Activated T-helper 17 cell treated with anti-CD3 and anti-CD28 coated beads, Interleukin-2, amount 50 U/mL, for 72 hours (primary cell): ENCODE measurements around the gene SKI. TPM values are rescaled to one million over a fixed set of nuclear protein-coding genes. Genes with fewer than 3 reads are reported as not detected.

ENCODE experiments used
- ATAC-seq: fragments of 150-1000 bp; cut with Tn5 transposase; replicated peaks from 2 replicates; pipeline ENCODE4 v1.10.0; 2021; ENCODE audit warnings: mild to moderate bottlenecking, moderate library complexity
- H3K27ac Mint-ChIP-seq: one replicate; pipeline ENCODE4 v1.8.0; 2022; ENCODE audit warnings: mixed read lengths
- H3K27me3 Mint-ChIP-seq: one replicate; pipeline ENCODE4 v1.8.0; 2022; ENCODE audit warnings: mixed read lengths
- H3K36me3 Mint-ChIP-seq: one replicate; pipeline ENCODE4 v1.8.0; 2022; ENCODE audit warnings: low read depth, mild to moderate bottlenecking, mixed read lengths
- H3K4me1 Mint-ChIP-seq: one replicate; pipeline ENCODE4 v1.8.0; 2022; ENCODE audit warnings: mixed read lengths
- H3K4me3 Mint-ChIP-seq: one replicate; pipeline ENCODE4 v1.8.0; 2022; ENCODE audit warnings: mild to moderate bottlenecking, mixed read lengths
- H3K9me3 Mint-ChIP-seq: one replicate; pipeline ENCODE4 v1.8.0; 2022; ENCODE audit warnings: mixed read lengths
- total RNA-seq, 2 donors: library from RNA; stranded (reverse); gene quantifications; one replicate each; pipeline ENCODE4 v1.2.3, GENCODE V29; 2022

Gene SKI
- total RNA-seq, 2 donors from 2014 or later: 39.5 to 52.1 TPM

DNA sequence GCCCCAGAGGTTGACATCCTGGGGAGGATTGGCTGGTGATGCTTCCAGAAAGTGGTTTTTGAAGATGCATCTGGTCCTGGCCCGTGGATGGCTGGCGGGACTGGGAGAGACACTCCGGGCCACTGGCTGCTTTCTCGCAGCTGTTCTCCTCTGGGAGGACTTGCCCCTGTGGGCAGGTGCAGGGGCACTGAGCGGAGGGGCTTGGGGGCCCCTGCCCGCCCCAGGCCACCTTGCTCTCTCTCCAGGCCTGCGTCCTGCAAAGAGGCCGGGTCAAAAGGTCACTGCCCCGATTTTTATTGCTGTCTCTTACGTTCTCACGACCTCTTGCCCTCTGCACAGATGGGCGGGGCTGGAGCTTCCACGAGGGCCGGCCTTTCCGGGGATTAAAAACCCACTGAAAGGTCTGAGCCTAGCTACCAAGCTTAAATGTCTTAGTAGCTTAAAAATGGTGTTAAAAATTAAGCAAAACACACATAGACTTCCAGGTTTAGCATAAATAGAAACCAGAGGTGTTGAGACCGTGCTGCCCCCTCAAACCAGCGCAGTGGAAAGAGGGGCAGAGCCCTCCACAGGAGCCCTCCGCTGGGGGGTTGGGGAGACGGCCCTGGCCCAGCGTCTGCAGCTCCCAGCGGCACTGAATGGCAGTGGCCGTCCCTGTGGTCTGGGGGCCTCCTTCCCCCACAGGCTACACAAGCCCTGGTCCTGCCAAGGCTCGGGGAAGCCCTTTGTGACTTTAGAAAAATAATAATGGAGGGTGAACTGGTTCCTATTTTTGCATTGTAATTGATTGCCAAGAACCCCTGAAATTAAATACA lies 43.9 kb downstream of the SKI start:
- H3K4me3 Mint-ChIP-seq: no peak overlapping the region
- H3K36me3 Mint-ChIP-seq: no peaks in the 10 kb centered on the region
- no peaks in the 10 kb centered on the region for H3K9me3 Mint-ChIP-seq
- H3K27me3 Mint-ChIP-seq: no peaks in the 10 kb centered on the region
- H3K27ac Mint-ChIP-seq: peak overlapping the region; percentile 63
- peaks cover 19% of the 10 kb centered on the region for H3K4me1 Mint-ChIP-seq
- ATAC-seq: no peak

DNA sequence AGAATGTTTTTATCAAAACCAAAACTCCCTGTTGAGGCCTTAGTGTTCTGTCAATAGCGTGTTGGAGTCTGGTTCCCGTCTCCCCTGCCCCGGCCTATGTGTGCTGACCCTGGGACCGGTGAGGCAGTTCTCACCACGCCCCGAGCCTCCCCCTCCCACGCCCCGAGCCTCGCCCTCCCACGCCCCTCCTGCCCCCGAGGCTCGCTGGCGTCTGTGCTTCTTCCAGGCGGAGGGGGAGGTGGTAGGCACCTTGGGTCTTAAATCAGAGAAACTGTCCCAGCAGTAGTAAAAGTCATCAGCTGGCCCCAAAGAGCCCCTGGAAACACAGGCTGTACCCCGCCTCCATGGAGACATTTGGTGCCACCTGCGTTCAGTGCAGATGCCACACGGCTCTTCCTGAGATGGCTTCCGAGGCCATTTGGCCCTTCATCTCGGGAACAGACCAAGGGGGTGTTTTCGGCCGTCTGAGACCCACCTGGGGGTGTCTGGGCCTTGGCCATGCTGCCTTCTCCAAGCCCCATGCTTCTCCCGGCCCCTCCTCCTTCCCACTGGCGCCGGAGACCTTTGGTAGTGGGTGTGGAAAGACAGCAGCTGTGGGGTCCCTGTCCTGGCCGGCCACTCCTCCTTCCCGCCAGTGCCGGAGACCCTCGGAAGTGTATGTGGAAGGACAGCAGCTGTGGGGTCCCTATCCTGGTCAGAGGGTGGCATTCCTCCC lies 44.7 kb downstream of the SKI start:
- no peaks in the 10 kb centered on the region for H3K36me3 Mint-ChIP-seq
- no peaks in the 10 kb centered on the region for H3K27me3 Mint-ChIP-seq
- peak overlapping the region; percentile 68 for H3K27ac Mint-ChIP-seq
- peaks cover 24% of the 10 kb centered on the region for H3K4me1 Mint-ChIP-seq
- H3K4me3 Mint-ChIP-seq: no peak overlapping the region
- no peaks in the 10 kb centered on the region for H3K9me3 Mint-ChIP-seq
- no peak for ATAC-seq

DNA sequence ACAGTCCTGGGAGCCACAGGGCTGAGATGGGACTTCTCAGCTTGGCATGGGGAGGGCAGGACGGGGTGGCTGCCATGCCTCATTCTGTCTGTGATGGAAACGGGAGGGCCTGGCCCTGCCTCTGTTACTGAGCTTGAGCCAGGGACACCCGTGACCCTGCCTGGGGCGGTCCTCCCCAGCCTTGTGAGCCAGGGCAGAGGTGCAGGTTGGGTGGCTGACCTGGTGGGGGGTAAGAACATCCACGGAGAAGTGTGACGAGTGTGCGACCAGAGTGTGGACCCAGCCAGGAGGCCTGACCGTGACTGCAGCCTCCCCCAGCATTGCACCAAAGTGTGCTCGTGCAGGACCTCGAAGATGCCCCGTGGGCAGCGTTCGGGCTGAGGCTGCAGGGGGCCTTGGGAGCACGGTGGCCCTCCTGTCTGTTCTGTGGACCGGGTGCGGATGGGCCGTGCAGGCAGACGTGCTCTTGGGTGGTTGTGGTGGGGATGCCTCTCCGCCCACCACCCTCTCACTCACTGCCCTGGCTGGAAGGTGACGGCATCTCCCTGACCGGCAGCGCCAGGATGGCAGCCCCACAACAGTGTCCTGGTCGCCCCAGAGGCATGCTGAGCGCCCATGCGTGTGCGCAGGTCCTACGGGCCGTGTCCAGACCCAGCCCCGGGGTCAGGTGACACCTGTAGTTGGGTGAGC lies 45.4 kb downstream of the SKI start:
- no peaks in the 10 kb centered on the region for H3K9me3 Mint-ChIP-seq
- peak overlapping the region; percentile 68 for H3K27ac Mint-ChIP-seq
- ATAC-seq: no peak

DNA sequence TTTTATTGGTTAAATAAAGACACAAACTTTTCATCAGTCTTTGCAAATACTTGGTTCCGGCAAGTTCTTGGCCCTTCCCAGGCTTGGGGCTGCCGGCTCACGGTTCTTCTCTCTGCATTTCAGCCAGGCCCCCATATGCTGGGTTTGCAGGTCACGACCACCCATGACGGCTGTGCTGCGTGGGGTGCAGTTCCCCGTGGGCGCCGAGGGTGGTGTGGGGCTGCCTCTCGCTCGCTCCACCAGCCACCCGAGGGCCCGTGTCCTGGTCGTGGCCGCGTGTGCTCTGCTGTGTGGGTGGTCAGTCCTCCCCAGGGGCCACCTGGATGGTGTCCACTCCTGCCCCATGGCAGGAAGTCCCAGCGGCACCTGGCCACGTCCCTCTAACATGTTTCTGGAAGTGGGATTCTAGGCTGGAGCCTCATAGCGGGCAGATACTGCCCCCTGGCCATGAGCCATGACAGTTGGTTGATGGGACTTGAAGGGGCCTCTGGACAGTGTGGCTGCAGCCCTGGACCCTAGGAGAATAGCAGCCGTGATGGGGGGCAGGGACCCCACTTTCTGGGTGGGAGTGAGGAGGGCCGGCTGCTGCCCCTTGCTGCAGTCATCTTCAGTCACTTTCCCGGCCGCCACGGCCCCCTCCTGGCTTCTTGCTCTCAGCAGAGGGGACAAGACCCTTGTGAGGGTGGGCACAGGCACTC lies 46.3 kb downstream of the SKI start:
- H3K36me3 Mint-ChIP-seq: no peaks in the 10 kb centered on the region
- H3K4me1 Mint-ChIP-seq: peaks cover 20% of the 10 kb centered on the region
- peak overlapping the region; percentile 48 for H3K4me3 Mint-ChIP-seq
- H3K27me3 Mint-ChIP-seq: no peaks in the 10 kb centered on the region
- no peaks in the 10 kb centered on the region for H3K9me3 Mint-ChIP-seq
- peak overlapping the region; percentile 78 for H3K27ac Mint-ChIP-seq
- ATAC-seq: no peak

More for the DNA sequence above, 45.4 kb downstream of the SKI start:
- Mint-ChIP-seq H3K4me1 (peaks cover 24% of the 10 kb centered on the region), H3K27me3 (no peaks in the 10 kb centered on the region), H3K36me3 (no peaks in the 10 kb centered on the region), H3K4me3 (no peak overlapping the region)

DNA sequence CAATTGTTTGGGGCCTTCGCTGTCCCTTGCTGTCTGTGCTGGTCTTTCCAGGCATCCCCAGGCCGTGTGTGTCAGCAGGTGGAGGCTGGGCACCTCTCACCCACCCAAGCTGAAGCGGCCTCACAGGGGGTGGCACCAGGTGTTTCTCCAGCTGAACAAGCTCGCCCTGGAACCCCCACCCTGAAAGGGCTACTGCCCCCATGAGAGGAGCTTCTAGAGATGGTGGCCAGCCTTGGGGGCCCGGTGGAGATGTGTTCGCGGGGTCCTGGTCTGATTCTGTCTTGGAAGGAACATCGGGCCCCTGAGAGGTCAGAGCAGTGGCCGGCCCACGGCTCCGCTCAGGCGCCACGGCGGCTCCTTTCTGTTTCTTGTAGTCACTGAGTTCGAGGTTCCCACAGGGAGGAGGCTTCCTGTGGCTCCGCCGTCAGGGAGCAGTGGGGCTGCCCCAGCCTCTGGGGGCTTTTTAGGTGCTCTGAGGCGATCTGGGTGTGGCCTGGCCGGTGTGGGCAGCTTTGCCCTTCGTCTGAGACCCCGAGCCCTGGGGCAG lies 46.9 kb downstream of the SKI start:
- no peaks in the 10 kb centered on the region for H3K9me3 Mint-ChIP-seq
- H3K27ac Mint-ChIP-seq: peak overlapping the region; percentile 78
- no peaks in the 10 kb centered on the region for H3K27me3 Mint-ChIP-seq
- peak overlapping the region; percentile 48 for H3K4me3 Mint-ChIP-seq
- H3K36me3 Mint-ChIP-seq: no peaks in the 10 kb centered on the region
- ATAC-seq: peak; percentile 48
- peaks cover 20% of the 10 kb centered on the region for H3K4me1 Mint-ChIP-seq

DNA sequence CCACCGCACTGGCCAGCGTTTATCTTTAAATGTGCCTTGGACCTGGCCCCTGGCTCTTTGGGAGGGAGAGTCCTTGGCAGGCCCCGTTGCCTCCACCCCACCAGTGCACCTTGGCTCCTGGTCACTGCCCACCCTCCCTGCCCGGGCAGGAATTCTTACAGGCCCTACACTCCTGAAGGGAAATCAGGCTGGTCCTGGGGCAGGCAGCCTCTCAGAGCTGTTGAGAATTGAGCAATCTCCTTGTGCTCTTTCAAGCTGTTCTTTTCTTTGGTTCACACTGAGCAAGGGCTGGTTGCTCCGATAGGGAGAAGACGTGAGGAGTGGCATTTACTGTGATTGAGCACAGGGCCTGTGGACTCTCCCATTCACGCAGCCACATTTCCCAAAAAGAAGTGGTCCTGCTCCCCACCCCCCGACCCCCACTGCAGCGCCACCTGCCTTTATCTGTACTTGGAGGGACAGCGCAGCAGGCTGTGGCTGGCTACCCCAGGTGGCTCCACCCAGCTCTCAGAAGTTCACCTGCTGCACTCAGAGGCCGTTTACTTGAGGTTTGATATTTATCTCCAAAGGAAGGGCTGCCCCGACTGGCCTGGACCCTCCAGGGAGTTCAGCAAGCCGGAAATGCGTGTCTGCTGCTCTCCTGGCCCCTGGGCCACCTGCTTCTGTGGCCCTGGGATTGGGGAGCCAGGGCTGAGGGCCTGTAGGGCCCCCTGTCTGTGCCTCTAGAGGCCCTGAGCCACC lies 47.8 kb downstream of the SKI start:
- ATAC-seq: no peak
- Mint-ChIP-seq H3K4me1 (peaks cover 20% of the 10 kb centered on the region), H3K4me3 (no peak overlapping the region), H3K9me3 (no peaks in the 10 kb centered on the region), H3K27ac (peak overlapping the region; percentile 61), H3K27me3 (no peaks in the 10 kb centered on the region), H3K36me3 (no peaks in the 10 kb centered on the region)

DNA sequence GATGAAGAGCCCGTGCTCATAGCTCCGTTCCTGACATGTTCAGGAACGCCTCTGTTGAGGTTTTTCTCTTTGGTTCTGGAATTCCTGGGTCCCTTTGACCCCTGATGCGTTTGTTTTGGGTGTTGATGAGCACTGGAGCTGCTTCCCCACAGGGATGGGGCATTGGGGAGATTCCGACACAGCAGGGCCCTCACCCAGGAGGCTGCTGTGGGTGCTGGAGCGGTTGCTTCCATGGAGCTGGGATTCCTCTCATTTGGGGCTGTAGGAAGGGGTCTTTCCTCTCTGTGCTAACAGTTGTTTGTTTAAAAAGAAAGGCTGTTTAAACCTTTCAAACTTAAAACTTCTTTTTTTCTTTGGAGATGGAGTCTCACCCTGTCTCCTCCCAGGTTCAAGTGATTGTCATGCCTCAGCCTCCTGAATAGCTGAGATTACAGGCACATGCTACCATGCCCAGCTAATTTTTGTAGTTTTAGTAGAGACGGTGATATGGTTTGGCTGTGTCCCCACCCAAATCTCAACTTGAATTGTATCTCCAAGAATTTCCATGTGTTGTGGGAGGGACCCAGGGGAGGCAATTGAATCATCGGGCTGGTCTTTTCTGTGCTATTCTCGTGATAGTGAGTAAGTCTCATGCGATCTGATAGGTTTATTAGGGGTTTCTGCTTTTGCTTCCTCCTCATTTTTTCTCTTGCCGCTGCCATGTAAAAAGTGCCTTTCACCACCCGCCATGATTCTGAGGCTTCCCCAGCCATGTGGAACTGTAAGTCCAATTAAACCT lies 48.9 kb downstream of the SKI start:
- ATAC-seq: no peak
- Mint-ChIP-seq H3K36me3 (no peaks in the 10 kb centered on the region), H3K9me3 (no peaks in the 10 kb centered on the region), H3K27me3 (no peaks in the 10 kb centered on the region), H3K4me3 (no peak overlapping the region), H3K4me1 (peaks cover 20% of the 10 kb centered on the region), H3K27ac (peak overlapping the region; percentile 61)

DNA sequence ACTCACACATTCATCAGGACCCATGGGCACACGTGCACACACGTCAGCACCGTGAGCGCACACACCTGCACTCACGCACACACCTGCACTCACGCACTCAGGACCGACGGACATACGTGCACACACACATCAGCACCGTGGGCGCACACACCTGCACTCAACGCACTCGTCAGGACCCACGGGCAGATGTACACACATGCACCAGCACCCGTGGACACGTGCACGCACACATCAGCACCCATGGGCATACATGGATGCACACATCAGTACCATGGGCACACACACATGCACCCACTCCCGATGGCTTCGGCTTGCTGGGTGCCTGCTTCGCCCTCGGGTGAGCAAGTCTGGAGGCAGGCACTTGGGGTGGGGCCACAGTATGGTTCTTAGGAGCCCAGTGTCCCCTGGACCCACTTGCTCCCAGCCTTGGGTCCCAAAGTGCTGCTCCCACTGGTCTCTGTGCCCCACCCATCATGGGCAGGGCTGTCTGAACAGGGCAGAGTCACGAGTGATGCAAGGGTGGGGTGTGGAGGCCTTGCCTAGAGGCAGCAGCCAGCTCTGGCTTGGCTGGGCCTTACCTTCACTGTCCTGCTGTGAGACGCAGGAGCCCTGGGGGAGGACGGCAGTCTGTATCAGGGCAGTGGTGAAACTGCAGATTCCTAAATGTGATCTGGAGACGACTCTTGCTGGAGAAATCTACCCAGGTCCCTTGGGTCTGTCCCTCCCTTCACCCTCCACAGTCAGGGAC lies 49.8 kb downstream of the SKI start:
- Mint-ChIP-seq H3K27me3 (no peaks in the 10 kb centered on the region), H3K4me1 (peaks cover 18% of the 10 kb centered on the region), H3K27ac (peak overlapping the region; percentile 61), H3K9me3 (no peaks in the 10 kb centered on the region), H3K4me3 (no peak overlapping the region), H3K36me3 (no peaks in the 10 kb centered on the region)
- ATAC-seq: no peak

DNA sequence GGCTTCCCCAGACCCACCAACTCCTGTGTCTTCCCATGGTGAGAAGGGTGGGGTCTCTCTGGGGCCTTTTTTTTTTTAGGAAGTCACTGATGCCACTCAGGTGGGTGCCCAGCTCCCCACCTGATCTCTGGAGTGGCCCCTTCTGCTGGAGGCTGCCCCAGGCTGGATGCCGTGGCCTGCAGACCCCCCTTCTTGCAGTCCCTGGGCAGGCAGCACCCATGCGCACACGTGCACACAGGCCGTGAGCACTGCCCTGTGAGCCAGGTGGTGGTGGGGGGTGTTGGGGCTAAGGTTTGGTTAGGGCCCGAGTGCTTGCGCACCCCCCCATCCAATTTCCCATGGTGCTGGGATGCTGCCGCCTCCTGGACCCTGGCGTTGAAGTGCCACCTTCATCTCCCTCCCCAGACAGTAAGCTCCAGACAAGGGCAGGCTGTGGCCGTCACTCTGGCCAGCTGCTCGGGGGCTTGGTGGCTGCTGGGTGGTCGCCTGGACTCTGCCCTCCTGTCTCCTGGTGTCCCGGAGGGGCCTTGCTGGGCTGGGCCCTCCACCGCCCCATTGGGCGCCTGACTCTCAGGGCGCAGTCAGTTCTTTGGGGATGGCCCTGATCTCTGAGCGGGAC lies 50.6 kb downstream of the SKI start:
- no peaks in the 10 kb centered on the region for H3K9me3 Mint-ChIP-seq

DNA sequence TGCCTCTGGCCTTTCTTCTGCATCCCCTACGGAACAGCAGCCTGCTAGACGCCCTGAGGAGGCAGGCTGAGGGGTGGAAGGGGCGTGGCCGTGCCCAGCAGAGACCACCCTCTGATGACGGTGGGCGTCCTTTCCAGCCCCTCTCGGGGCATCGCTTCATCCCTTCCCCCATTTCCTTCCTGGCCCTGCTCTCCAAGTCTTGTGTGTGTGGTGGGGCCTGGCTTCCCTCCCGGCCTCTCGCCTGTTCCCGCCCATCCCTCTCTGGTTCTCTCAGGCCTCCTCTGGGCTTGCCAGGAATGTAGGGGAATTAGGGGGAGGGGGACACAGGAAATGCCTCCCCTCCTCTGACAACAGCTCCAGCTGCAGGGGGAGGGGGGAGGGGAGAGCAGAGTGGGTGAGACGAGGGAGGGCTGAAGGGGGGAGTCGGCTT lies 51.1 kb downstream of the SKI start:
- Mint-ChIP-seq H3K27me3 (no peaks in the 10 kb centered on the region), H3K36me3 (no peaks in the 10 kb centered on the region), H3K27ac (peak overlapping the region; percentile 48), H3K4me1 (peaks cover 12% of the 10 kb centered on the region), H3K9me3 (no peaks in the 10 kb centered on the region), H3K4me3 (no peak overlapping the region)
- no peak for ATAC-seq

More for the DNA sequence above, 50.6 kb downstream of the SKI start:
- Mint-ChIP-seq H3K27me3 (no peaks in the 10 kb centered on the region), H3K27ac (no peak overlapping the region), H3K4me3 (no peak overlapping the region), H3K36me3 (no peaks in the 10 kb centered on the region), H3K4me1 (peaks cover 12% of the 10 kb centered on the region)
- no peak for ATAC-seq

DNA sequence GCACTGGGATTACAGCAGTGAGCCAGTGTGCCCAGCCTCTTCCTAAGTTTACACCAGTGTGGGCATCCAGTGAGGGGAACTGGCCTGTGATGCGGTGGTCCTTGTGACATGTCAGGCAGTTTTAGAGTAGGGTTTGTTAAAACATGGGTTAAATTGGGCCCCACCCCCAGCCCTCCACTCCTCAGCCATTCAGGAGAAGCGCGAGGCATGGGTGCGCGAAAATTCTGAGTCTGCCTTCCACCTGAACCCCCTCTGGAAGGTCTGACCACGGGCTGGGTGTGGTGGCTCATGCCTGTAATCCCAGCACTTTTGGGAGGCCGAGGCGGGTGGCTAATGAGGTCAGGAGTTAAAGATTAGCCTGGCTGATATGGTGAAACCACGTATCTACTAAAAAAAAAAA lies 51.7 kb downstream of the SKI start:
- Mint-ChIP-seq H3K9me3 (no peaks in the 10 kb centered on the region), H3K36me3 (no peaks in the 10 kb centered on the region), H3K27ac (peak overlapping the region; percentile 48), H3K27me3 (no peaks in the 10 kb centered on the region), H3K4me3 (no peak overlapping the region), H3K4me1 (peaks cover 12% of the 10 kb centered on the region)
- no peak for ATAC-seq
